Measurements from ENCODE around the gene CRYBA4.

The CRYBA4 gene

GRCh38 chr22:26631282-26631681 lies 9.5 kb downstream of the CRYBA4 start:
- no peak for FAIRE-seq

GRCh38 chr22:26632422-26633155 lies 10.8 kb downstream of the CRYBA4 start:
- no peak for FAIRE-seq

- FAIRE-seq: no peak
Observed at GRCh38 chr22:26634189-26634588, 12.4 kb downstream of the CRYBA4 start.

GRCh38 chr22:26635117-26635516 lies 13.4 kb downstream of the CRYBA4 start:
- no peak for FAIRE-seq

GRCh38 chr22:26636296-26636695 lies 14.5 kb downstream of the CRYBA4 start:
- no peak for FAIRE-seq

GRCh38 chr22:26642465-26643417 lies 21.0 kb downstream of the CRYBA4 start:
- no peak for FAIRE-seq

GRCh38 chr22:26643418-26644100 lies 21.8 kb downstream of the CRYBA4 start:
- no peak for FAIRE-seq

GRCh38 chr22:26646158-26646557 lies 24.4 kb downstream of the CRYBA4 start:
- FAIRE-seq: no peak

- FAIRE-seq: no peak
Observed at GRCh38 chr22:26648011-26648497, 26.3 kb downstream of the CRYBA4 start.

- FAIRE-seq: no peak
Observed at GRCh38 chr22:26648528-26649388, 27.0 kb downstream of the CRYBA4 start.

GRCh38 chr22:26650722-26651421 lies 29.1 kb downstream of the CRYBA4 start:
- no peak for FAIRE-seq

GRCh38 chr22:26651815-26652214 lies 30.1 kb downstream of the CRYBA4 start:
- no peak for FAIRE-seq

GRCh38 chr22:26656891-26657851 lies 35.4 kb downstream of the CRYBA4 start, which contains the start of gene MIAT:
MIAT (plus strand) TSS chr22:26657588.
- FAIRE-seq: no peak

- FAIRE-seq: no peak
Observed at GRCh38 chr22:26658161-26658560, 36.4 kb downstream of the CRYBA4 start.

- FAIRE-seq: no peak
Observed at GRCh38 chr22:26658671-26659478, 37.1 kb downstream of the CRYBA4 start.

- no peak for FAIRE-seq
Observed at GRCh38 chr22:26660356-26660755, 38.6 kb downstream of the CRYBA4 start.

- FAIRE-seq: no peak
Observed at GRCh38 chr22:26660961-26661578, 39.3 kb downstream of the CRYBA4 start.

- FAIRE-seq: no peak
Observed at GRCh38 chr22:26662160-26662559, 40.4 kb downstream of the CRYBA4 start.

Measured in islet of Langerhans (tissue), 1 donor.